Stimulated activated CD8-positive, alpha-beta memory T cell treated with anti-CD3 and anti-CD28 coated beads, Interleukin-7, amount 100 ng/mL, for 24 hours (primary cell): ENCODE data around the gene CLDN3.
"Not testable (repeated sequence)": the region's sequence is repeated elsewhere in the genome, so short reads cannot be mapped to it uniquely, and the experiment has no call there.

Experiments used
- DNase-seq: peaks from one replicate; pipeline ENCODE4 v3.0.0-alpha.2; 2020; ENCODE audit warnings: low read depth

Gene CLDN3

DNA sequence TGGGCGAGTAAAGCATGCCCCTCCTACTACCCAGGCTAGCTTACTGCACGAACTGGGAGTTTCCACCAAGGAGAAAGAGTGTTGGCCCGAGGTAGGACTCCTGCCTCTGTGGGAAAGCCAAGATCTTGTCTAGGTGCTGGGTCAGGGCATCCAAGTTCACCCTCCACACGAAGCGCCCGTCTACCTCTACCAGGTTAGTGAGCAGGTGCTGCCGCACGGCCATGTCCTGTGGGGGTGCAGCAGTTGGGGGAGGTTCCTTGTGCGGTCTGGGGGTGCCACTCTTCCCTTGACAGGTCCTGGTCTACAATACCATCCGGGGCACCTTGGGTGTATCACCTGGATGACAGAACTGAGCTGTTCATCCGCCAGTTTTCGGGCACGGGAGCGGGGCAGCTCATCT is 33.2 kb downstream of the CLDN3 start:
- DNase-seq, result no peak

DNA sequence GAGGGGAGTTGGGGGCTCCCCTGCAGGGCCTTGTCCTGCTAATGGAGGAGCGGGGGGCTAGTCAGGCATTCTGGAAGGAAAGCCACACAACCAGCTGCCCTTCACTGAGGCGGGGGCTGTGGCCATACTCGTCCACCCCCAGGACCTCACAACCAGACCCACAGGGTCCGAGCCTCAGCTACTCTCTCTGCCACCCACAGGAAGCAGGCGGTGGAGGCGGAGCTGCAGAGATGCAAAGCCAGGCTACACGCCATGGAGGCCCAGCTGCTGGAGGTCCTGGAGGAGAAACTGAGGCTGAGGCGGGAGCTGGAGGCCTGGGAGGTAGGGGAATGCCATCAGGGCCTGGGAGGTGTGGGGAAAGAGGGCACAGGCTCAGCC is 34.6 kb downstream of the CLDN3 start:
- no peak for DNase-seq

DNA sequence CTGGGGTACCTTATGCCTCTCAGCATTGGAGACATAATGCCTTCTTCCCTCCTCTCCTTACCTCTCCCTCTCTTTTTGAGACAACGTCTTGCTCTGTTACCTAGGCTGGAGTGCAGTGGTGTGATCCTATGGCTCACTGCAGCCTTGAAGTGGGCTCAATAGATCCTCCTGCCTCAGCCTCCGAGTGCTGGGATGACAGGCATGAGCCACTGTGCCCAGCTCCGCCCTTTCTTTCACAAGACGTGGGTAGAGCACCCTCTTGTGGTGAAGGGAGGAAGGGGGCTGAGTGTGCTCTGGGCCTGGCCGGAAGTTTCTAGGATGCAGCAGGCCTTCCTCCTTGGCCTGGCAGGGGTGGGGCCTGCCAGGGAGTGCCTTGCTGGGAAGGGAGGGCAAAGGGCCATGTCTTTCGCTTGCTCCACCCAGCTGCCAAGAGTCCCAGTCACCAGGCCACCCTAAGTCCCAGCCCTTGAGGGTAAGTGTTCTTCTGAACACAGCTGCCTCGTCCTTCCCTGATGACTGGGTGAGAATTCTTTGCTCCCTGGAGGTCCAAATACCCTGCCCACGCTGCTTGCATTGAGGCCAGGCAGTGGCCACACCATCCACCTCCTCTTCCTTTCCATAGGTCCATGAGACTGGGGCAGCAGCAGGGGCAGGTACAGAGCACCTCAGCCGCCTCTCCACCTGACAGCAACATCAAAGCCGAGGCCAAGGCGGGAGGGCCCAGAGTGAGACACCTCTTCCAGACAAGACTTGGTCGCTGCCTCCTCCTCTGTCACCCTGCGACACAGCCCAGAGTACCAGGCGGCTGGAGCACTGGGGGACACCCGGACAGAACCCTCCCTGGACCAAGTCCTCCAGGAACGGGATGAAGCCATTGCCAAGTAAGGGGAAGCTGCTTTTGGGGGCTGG is 35.2 kb downstream of the CLDN3 start:
- DNase-seq, result peak; percentile 58

DNA sequence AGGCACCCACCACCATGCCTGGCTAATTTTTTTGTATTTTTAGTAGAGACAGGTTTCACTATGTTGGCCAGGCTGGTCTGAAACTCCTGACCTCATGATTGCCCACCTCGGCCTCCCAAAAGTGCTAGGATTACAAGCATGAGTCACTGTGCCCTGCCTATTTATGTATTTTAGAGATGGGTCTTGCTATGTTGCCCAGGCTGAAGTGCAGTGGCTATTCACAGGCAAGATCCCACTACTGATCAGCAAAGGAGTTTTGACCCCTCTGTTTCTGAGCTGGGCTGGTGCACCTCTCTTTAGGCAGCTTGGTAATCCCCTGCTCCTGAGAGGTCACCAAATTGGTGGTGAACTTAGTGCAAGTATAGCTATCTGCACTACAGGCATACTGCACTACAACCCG is 37.7 kb downstream of the CLDN3 start:
- no peak for DNase-seq

DNA sequence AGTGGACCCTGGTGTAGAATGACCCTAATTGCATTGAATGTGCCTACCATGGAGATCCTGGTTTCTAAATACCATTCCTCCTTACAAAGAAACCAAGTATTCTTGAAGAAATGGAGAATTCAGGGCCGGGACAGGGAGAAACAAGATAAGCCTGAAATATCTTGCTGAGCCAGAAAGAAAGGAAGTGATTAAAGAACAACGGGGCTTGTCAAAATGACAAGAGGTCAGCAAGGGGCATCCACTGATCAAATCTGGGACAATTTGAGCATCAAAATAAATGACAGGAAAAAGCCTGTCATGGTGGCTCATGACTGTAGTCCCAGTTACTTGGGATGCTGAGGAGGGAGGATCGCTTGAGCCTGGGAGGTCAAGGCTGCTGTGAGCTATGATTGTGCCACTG is 39.6 kb downstream of the CLDN3 start:
- no peak for DNase-seq

DNA sequence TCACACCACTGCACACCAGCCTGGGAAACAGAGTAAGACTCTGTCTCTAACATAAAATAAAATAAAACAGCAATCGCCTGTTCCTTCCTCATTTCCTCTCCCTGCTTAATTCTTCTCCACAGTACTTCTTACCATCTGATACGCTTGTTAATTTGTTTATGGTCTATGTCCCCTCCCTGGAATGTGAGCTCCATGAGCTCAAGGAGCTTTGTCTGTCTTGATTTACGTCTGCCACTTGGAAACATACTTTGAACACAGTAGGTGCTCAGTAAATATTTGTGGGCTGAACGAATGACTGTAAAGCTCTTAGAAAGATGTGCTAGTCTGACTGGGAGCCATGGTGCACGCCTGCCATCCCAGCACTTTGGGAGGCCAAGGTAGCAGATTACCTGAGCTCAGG is 41.5 kb downstream of the CLDN3 start:
- DNase-seq, result no peak

DNA sequence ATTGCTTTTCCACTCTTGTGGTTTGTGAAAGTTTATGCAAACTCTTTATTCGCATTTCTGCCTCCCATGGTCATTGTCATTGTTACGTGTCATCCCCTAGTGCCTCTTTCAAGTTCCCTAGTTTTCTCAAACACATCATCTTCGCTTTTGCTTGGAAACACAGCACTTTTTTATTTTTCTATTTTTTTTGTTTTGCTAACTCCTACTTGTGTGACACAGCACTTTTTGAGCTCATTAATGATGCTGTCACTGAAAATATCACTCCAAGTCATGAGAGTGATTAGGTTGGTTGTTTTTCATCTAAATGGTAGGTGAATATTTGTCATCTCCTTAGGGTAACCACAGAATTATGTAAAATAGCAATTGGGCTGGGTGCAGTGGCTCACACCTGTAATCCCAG is 42.1 kb downstream of the CLDN3 start:
- DNase-seq, result no peak

DNA sequence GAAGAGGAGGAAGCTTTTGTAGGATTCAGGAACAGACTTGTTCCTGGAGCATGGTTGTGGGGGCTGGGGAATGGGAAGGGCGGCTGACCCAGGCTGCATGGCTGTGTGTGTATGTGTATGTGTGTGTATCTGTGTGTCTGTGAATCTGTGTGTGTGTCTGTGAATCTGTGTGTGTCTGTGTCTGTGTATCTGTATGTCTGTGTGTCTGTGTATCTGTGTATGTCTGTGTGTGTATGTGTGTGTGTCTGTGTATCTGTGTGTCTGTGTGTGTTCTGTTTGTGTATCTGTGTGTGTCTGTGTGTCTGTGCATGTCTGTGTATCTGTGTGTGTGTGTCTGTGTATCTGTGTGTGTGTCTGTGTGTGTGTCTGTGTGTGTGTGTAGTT is 44.0 kb downstream of the CLDN3 start:
- no peak for DNase-seq

DNA sequence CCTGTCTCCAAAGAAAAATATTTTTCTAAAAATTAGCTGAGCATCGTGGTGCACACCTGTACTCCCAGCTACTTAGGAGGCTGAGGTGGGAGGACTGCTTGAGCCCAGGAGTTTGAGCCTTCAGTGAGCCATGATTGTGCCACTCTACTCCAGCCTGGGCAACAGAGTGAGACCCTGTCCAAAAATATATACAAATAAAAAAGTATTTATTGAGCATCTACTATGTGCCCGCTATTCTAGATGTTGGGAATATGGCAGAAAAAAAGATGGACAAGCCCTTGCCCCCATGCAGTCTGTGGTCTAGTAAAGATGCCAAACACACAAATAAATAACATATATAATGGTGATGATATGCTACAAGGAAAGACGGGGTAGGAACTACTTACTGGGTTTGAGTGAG is 46.3 kb downstream of the CLDN3 start:
- DNase-seq, result no peak

DNA sequence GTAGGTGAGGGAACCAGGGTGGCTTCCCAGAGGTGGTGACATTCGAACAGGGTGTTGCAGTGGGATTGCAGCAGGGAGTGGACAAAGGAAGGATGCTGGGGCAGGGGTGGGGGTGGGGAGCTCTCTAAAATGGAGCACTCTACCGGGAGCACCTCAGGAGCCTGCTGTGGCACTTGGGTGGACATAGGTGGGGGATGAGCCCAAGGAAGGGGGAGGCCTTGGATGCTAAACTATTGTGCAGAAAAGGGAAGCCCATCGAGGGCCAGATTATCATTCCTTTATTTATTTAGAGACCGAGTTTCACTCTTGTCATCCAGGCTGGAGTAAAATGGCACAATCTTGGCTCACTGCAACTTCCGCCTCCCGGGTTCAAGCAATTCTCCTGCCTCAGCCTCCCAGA is 47.3 kb downstream of the CLDN3 start:
- DNase-seq, result no peak

DNA sequence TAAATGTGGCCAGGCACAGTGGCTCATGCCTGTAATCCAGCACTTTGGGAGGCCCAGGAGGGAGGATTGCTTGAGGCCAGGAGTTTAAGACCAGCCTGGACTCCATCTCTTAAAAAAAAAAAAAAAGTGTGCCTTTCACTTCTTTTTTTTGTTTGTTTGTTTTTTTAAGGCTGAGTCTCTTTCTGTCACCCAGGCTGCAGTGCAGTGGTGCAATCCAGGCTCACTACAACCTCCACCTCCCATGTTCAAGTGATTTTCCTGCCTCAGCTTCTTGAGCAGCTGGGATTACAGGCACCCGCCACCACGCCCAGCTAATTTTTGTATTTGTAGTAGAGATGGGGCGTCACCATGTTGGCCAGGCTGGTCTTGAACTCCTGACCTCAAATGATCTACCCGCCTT is 47.9 kb downstream of the CLDN3 start:
- DNase-seq, result not testable (repeated sequence)

DNA sequence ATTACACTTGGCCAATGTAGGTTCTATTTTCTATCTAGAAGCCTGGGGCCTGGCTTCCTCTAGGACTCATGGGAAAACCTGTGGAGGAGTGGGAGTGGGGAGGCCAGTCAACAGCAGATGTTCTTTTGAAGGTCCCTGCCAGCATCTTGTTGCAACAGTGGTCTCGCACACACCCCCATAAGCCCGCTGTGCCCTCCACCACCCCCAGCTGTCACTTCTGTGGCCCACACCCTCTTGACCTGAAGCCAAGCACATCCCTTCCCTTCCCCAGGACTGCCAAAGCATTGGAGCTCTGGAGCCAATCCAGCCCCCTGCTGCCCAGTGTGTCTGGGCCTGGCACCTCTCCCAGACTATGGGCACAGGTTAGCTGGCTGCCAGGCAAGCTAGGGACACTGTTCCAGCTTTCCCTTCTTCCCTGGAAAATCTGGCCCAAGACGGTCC is 48.7 kb downstream of the CLDN3 start:
- DNase-seq, result no peak

DNA sequence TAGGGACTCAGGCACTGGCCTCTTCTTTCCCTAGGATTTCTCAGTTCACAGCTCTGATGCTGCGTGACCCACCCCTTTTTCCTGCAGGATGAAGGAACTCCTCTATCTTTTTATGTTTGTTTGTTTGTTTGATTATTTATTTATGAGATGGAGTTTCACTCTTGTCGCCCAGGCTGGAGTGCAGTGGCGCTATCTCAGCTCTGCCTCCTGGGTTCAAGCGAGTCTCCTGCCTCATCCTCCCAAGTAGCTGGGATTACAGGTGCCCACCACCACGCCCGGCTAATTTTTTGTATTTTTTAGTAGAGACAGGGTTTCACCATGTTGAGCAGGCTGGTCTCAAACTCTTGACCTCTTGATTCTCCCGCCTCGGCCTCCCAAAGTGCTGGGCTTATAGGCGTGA is 49.6 kb downstream of the CLDN3 start:
- DNase-seq, result not testable (repeated sequence)

DNA sequence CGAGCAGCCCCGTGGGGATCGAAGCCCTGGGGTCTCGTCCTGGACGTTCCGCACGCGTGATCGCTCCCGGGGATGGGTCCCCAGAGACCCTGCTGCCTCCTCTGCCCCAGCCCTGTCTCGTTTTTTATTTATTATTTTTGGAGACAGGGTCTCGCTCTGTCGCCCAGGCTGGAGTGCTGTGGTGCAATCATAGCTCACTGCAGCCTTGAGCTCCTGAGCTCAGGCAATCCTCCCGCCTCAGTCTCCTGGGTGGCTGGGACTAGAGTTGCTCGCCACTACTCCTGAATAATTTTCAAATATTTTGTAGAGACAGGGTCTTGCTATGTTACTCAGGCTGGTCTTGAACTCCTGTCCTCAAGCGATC is 50.3 kb downstream of the CLDN3 start:
- no peak for DNase-seq
